ENCODE data around the gene COG3. TPM values are rescaled to one million over a fixed set of nuclear protein-coding genes. Genes with fewer than 3 reads are reported as not detected.

Gene COG3
- total and polyA plus RNA-seq, 2 of the 13 experiments (the other 11 are each of a cell fraction or from before 2014, with no cell fraction given) = 37.8 to 47.5 TPM

DNA sequence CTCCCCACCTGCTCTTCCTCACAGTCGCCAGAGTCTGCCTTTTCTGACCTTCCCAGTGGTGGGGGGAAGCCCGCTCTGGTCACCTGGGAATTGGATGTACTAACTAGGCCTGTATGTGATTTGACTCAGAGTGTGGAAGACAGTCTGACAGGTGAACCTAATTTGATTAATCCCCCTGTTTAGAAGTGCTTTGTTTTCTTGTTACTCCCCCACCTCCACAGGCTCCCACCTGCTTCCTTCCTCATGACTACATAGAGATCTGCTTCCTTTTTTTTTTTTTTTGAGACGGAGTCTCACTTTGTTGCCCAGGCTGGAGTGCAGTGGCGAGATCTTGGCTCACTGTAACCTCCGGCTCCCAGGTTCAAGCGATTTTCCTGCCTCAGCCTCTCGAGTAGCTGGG is 44.0 kb downstream of the COG3 start:
- no peak for ATAC-seq
- ChIA-PET POLR2A (no interaction called here), CTCF (ENCODE audit: low intra/inter-chr PET ratio, low total read pairs) (no interaction called here)
- no peak overlapping the region for H3K27ac ChIP-seq (ENCODE audit: extremely low read length, insufficient read depth, low read length)
- no TSS peak for BruUV-seq (replicated peaks)
- no peak for DNase-seq (ENCODE audit: low spot score)
- in situ Hi-C loops (cut with HindIII; ENCODE audit: extremely low pct_ligation_motif_present, low pct_unique_long_range_greater_than_20kb) = loop anchor here (25.0 kb wide), 1 partner anchor 471 kb away; no protein-coding TSS in a partner anchor
- H3K79me2 ChIP-seq (ENCODE audit: insufficient read depth, low read length) = peaks cover 3% of the 10 kb centered on the region
- H3K36me3 ChIP-seq (replicated peaks in 1 of 2; ENCODE audit: control insufficient read depth in 1 of 2, insufficient read depth in 2 of 2, low read length in 2 of 2) = peaks cover 29 to 66% of the 10 kb centered on the region in 2 experiments
- H4K20me1 ChIP-seq (ENCODE audit: insufficient read depth, low read length) = no peaks in the 10 kb centered on the region
- no peak overlapping the region for H3K4me2 ChIP-seq (ENCODE audit: low read depth, low read length)
- H3K4me3 ChIP-seq (replicated peaks in 1 of 3; ENCODE audit: insufficient read depth in 1 of 3, low read depth in 2 of 3, low read length in 3 of 3) = no peak overlapping the region
- intact Hi-C loops (cut with micrococcal nuclease; ENCODE audit: unreplicated experiment) = no loop called here
- TF ChIP-seq ISX (CRISPR knock-in tag; conservative IDR thresholded peaks at IDR 0.05) = no peak
- TF ChIP-seq ZNF124 (CRISPR knock-in tag; IDR thresholded peaks at IDR 0.05) = no peak
- no peak for TF ChIP-seq ZNF510 (CRISPR knock-in tag; IDR thresholded peaks at IDR 0.05; ENCODE audit: low read depth)
- TF ChIP-seq ARID2 (CRISPR knock-in tag; IDR thresholded peaks at IDR 0.05; ENCODE audit: borderline replicate concordance) = no peak
- no peak for TF ChIP-seq TCF7L2 (IDR thresholded peaks at IDR 0.05; ENCODE audit: low read depth, low read length)
- TF ChIP-seq, protein P1, sequence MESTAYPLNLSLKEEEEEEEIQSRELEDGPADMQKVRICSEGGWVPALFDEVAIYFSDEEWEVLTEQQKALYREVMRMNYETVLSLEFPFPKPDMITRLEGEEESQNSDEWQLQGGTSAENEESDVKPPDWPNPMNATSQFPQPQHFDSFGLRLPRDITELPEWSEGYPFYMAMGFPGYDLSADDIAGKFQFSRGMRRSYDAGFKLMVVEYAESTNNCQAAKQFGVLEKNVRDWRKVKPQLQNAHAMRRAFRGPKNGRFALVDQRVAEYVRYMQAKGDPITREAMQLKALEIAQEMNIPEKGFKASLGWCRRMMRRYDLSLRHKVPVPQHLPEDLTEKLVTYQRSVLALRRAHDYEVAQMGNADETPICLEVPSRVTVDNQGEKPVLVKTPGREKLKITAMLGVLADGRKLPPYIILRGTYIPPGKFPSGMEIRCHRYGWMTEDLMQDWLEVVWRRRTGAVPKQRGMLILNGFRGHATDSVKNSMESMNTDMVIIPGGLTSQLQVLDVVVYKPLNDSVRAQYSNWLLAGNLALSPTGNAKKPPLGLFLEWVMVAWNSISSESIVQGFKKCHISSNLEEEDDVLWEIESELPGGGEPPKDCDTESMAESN (CRISPR knock-in tag; conservative IDR thresholded peaks at IDR 0.05) = no peak
- no peak for TF ChIP-seq RFXAP (CRISPR knock-in tag; IDR thresholded peaks at IDR 0.05; ENCODE audit: borderline replicate concordance)
- no peak for TF ChIP-seq ZBTB21 (CRISPR knock-in tag; IDR thresholded peaks at IDR 0.05)
- FAIRE-seq = no peak
- WGBS (ENCODE audit: low lambda C conversion rate) = over 99% methylated on average over 7 of the region's 7 CpGs
- H3K4me1 ChIP-seq (ENCODE audit: insufficient read depth, low read length) = no peaks in the 10 kb centered on the region
- H2AFZ ChIP-seq (ENCODE audit: low read length) = no peak overlapping the region
- H3K9ac ChIP-seq (ENCODE audit: insufficient read depth, low read depth, low read length) = no peak overlapping the region
- no peaks in the 10 kb centered on the region for H3K9me3 ChIP-seq (ENCODE audit: low read length)
- H3K27me3 ChIP-seq (ENCODE audit: control insufficient read depth in 1 of 2, insufficient read depth in 2 of 2, low read length in 2 of 2) = no peaks in the 10 kb centered on the region
